ENCODE results near the gene CENPP.

The CENPP gene

GRCh38 chr9:92359394-92359995, 33.7 kb downstream of the CENPP start:
- H3K27ac ChIP-seq = no peak overlapping the region
- POLR2A ChIA-PET (ENCODE audit: low non-redundant PET) = no interaction called here
- TF ChIP-seq, protein P1, sequence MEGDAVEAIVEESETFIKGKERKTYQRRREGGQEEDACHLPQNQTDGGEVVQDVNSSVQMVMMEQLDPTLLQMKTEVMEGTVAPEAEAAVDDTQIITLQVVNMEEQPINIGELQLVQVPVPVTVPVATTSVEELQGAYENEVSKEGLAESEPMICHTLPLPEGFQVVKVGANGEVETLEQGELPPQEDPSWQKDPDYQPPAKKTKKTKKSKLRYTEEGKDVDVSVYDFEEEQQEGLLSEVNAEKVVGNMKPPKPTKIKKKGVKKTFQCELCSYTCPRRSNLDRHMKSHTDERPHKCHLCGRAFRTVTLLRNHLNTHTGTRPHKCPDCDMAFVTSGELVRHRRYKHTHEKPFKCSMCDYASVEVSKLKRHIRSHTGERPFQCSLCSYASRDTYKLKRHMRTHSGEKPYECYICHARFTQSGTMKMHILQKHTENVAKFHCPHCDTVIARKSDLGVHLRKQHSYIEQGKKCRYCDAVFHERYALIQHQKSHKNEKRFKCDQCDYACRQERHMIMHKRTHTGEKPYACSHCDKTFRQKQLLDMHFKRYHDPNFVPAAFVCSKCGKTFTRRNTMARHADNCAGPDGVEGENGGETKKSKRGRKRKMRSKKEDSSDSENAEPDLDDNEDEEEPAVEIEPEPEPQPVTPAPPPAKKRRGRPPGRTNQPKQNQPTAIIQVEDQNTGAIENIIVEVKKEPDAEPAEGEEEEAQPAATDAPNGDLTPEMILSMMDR (conservative IDR thresholded peaks at IDR 0.05; ENCODE audit: low read depth) = no peak
- DNase-seq (ENCODE audit: low spot score) = no peak
- CTCF ChIA-PET = no interaction called here

DNA sequence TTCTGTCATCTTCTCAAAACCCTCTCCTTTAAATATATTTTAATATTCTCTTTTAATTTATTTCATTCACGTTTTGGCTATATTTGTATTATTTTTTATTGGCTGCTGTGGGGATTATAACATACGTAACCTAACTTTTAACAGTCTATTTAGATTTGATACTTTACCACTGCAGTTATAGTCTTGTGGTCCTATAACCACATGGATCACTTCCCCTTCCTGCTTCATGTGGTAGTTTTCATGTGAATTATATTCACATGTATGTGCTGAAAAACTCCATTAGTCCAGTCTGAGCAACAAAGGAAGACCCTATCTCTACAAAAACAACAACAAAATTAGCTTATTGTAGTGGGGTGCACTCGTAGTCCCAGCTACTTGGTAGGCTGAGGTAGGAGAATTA, 34.3 kb downstream of the CENPP start:
- ChIA-PET CTCF (no interaction called here), POLR2A (ENCODE audit: low non-redundant PET) (no interaction called here)
- no peak for DNase-seq (ENCODE audit: low spot score)
- TF ChIP-seq, protein P1 (conservative IDR thresholded peaks at IDR 0.05; ENCODE audit: low read depth) = no peak
- H3K27ac ChIP-seq = no peak overlapping the region

DNA sequence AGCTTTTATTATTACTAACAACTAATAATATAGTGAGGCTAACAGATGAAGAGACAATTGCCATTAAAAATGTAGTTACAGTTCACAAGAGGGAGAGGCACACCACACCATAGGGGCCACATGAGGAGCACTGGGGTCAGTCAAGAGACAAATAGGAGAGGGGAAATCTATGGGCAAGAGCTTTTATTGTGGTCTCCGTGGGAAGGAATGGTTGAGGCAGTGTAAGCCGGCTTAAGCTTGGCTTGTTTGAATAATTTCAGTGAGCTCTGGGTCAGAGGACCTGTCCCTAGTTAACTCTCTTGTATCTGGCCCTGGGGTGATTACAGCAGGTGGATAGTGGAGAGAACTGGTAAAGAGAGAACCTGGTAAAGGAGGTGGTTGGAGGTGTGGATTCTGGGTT, 43.3 kb downstream of the CENPP start:
- no peak overlapping the region for H3K27ac ChIP-seq
- POLR2A ChIA-PET (ENCODE audit: low non-redundant PET) = no interaction called here
- TF ChIP-seq, protein P1 (conservative IDR thresholded peaks at IDR 0.05; ENCODE audit: low read depth) = no peak
- CTCF ChIA-PET = interaction anchor here (1.3 kb wide), 1 partner anchor 18 kb away, joined by 4 read pairs; no protein-coding TSS in a partner anchor
- DNase-seq (ENCODE audit: low spot score) = no peak

GRCh38 chr9:92373167-92373566, 47.4 kb downstream of the CENPP start:
- no peak overlapping the region for H3K27ac ChIP-seq
- POLR2A ChIA-PET (ENCODE audit: low non-redundant PET) = no interaction called here
- DNase-seq (ENCODE audit: low spot score) = no peak
- TF ChIP-seq, protein P1 (conservative IDR thresholded peaks at IDR 0.05; ENCODE audit: low read depth) = no peak
- CTCF ChIA-PET = no interaction called here

- POLR2A ChIA-PET (ENCODE audit: low non-redundant PET) = no interaction called here
- CTCF ChIA-PET = interaction anchor here (1.1 kb wide), 1 partner anchor 10 kb away, joined by 7 read pairs; no protein-coding TSS in a partner anchor
- TF ChIP-seq, protein P1 (conservative IDR thresholded peaks at IDR 0.05; ENCODE audit: low read depth) = no peak
- H3K27ac ChIP-seq = no peak overlapping the region
- DNase-seq (ENCODE audit: low spot score) = no peak
These were observed 52.1 kb downstream of the CENPP start for GRCh38 chr9:92377876-92378275.

DNA sequence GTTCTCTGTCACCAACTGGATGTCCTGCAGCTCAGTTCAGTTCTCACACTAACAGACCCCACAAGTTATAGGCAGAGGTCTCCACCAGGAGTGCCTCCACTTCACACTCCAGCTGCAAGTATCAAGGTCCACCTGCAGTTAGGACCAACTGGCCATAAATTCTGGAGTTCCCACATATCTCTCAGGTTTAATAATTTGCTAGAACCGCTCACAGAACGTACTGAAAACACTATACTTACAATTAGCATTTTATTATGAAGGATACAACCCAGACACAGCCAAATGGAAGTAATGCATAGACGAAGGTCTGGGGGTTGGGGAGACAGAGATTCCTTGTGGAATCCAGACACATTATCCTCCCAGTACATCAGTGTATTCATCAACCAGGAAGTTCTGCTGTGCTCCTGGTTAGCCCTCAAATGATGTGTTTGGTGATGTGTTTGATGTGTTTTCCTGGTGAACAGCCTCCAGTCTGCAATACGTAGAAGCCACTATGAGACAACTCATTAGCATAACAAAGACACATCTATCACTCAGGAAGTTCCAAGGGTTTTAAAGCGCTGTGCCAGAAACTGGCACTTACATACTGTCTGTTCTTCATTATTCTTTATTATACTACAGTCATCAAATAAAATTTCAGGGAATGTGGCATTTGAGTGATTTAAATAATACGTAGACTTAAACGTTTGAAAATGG, 53.3 kb downstream of the CENPP start:
- POLR2A ChIA-PET (ENCODE audit: low non-redundant PET) = no interaction called here
- no peak overlapping the region for H3K27ac ChIP-seq
- no peak for DNase-seq (ENCODE audit: low spot score)
- TF ChIP-seq, protein P1 (conservative IDR thresholded peaks at IDR 0.05; ENCODE audit: low read depth) = no peak
- CTCF ChIA-PET = interaction anchor here (0.6 kb wide), 1 partner anchor 372 kb away, joined by 5 read pairs; no protein-coding TSS in a partner anchor
